Aorta (tissue), 5 donors: ENCODE results near the gene ACTN1. TPM values are rescaled to one million over a fixed set of nuclear protein-coding genes. Genes with fewer than 3 reads are reported as not detected.

Experiments used
- ATAC-seq: fragments of 200-7000 bp; cut with Tn5 transposase; one replicate; pipeline ENCODE4 v1.9.1; 2022; ENCODE audit warnings: moderate library complexity; ENCODE audit not compliant: low FRiP score
- DNase-seq, 2 donors: peaks; one replicate each; pipeline ENCODE4 v3.0.0-alpha.2; 2020
- H3K27ac ChIP-seq, 2 donors: one replicate each; pipeline ENCODE4 v1.5.1; 2013; ENCODE audit warnings: low read length in 2 of 2, mild to moderate bottlenecking in 2 of 2, moderate library complexity in 2 of 2, control low read depth in 1 of 2, inconsistent platforms in 1 of 2, low read depth in 1 of 2
- H3K27me3 ChIP-seq, 2 donors: one replicate each; pipeline ENCODE4 v1.6.1; 2013; ENCODE audit warnings: control low read depth in 1 of 2, low read length in 1 of 2, mild to moderate bottlenecking in 1 of 2, moderate library complexity in 1 of 2; ENCODE audit not compliant: insufficient read depth in 2 of 2, control insufficient read depth in 1 of 2
- H3K36me3 ChIP-seq, 2 donors: one replicate each; pipeline ENCODE4 v1.6.1; 2013; ENCODE audit warnings: control low read depth in 1 of 2, low read length in 1 of 2, mild to moderate bottlenecking in 1 of 2; ENCODE audit not compliant: insufficient read depth in 2 of 2, control insufficient read depth in 1 of 2
- H3K4me1 ChIP-seq, 2 donors: one replicate each; pipeline ENCODE4 v1.6.1; 2013; ENCODE audit warnings: low read length in 2 of 2, control low read depth in 1 of 2, mild to moderate bottlenecking in 1 of 2, moderate library complexity in 1 of 2; ENCODE audit not compliant: insufficient read depth in 2 of 2, control insufficient read depth in 1 of 2
- H3K4me3 ChIP-seq, 2 donors: one replicate each; pipeline ENCODE4 v1.5.1; 2013; ENCODE audit warnings: low read length in 2 of 2, control low read depth in 1 of 2, mild to moderate bottlenecking in 1 of 2
- H3K9me3 ChIP-seq: one replicate; pipeline ENCODE4 v1.6.1; 2013; ENCODE audit warnings: mild to moderate bottlenecking, low read length; ENCODE audit not compliant: control insufficient read depth
- WGBS, 2 donors: extraction: QIAGEN DNeasy Blood & Tissue Kit; methylation state at CpG; one replicate each; pipeline ENCODE4 v1.1.7; 2013; 5-methylcytosine and 5-hydroxymethylcytosine counted together
- intact Hi-C, 2 donors: fragments of 100-400 bp; cut with DNase I; formaldehyde crosslinking; loops; one replicate each; pipeline versions ENCODE4 v1.14.2 to v1.15.0; 2022
- polyA plus RNA-seq, 2 donors: library from polyadenylated mRNA; stranded (reverse); fragments of 200-250 nt; gene quantifications; one replicate each; pipeline ENCODE4 v1.2.3, GENCODE V29; 2013
- total RNA-seq, 2 donors: library from RNA; stranded (reverse); fragmentation: NEBNext Ultra II Directional; extraction: Animal tissue kit (Norgen Biotek cat#: 25700); gene quantifications; one replicate each; pipeline ENCODE4 v1.2.1, GENCODE V29; 2021
- donor health status: healthy with polysubstance abuse.
- donor health status: Bipolar disorder and iron deficiency.
- donor health status: DM: no; HTN: no; CAD: no.
- donor health status: DM: no; HTN: no; CAD: no.
- donor health status: DM: yes; HTN: yes; CAD: no.

The ACTN1 gene
- total and polyA plus RNA-seq, 4 donors: 82.0 to 1,590 (median 631) TPM

DNA sequence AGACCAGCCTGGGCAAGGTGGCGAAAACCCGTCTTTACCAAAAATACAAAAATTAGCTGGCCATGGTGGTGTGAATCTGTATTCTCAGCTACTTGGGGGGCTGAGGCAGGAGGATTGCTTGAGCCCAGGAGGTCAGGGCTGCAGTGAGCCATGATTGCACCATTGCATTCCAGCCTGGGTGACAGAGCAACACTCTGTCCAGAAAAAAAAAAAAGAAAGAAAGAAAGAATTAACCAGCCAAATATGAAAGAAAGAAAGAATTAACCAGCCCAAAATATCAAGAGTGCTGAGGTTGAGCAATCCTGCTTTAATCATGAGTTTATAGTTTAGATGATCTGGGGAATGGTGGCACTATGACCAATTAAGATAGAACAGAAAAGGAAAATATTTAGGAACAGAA lies 3.5 kb upstream of the ACTN1 start:
- H3K36me3 ChIP-seq: no peaks in the 10 kb centered on the region
- no peaks in the 10 kb centered on the region for H3K27me3 ChIP-seq
- ATAC-seq (no peak), DNase-seq (no peak)
- no peaks in the 10 kb centered on the region for H3K9me3 ChIP-seq
- peak overlapping the region in 1 of 2 donors; percentile 76 for H3K27ac ChIP-seq
- intact Hi-C loops: loop anchor here (2.0 to 5.0 kb wide), 3 partner anchors 22 to 105 kb away; no protein-coding TSS in a partner anchor
- no peak overlapping the region for H3K4me3 ChIP-seq
- 97 to 98% methylated on average over 2 of the region's 2 CpGs for WGBS, 2 donors
- peaks cover 2 to 8% of the 10 kb centered on the region in 2 donors for H3K4me1 ChIP-seq

DNA sequence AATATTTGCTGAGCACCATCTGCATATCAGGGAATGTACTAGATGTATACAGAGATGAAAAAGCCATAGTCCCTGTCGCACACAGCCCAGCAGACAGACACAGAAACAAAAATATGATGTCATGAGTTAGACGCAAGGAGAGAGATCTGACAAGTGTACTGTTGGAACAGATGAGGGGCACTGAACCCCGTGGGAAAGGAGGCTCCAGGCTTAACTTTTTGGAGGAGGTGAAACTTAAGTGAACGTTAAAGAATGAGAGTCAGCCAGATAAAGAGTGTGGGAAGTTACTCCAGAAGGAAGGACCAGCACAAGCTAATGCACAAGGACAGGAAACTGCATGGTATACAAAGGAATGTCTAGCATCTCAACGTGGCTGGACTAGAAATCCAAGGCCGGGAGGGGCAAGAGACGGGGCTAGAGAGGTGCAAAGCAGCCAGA lies 2.5 kb upstream of the ACTN1 start:
- DNase-seq: no peak
- no peak for ATAC-seq
- no peaks in the 10 kb centered on the region for H3K36me3 ChIP-seq
- peaks cover 2 to 8% of the 10 kb centered on the region in 2 donors for H3K4me1 ChIP-seq
- H3K9me3 ChIP-seq: no peaks in the 10 kb centered on the region
- H3K27ac ChIP-seq: peak overlapping the region; percentile 22 to 82
- 7 to 11% methylated on average over 7 of the region's 7 CpGs for WGBS, 2 donors
- H3K27me3 ChIP-seq: no peaks in the 10 kb centered on the region
- intact Hi-C loops: loop anchor here in 1 of 2 donors (5.0 kb wide), 1 partner anchor 106 kb away; no protein-coding TSS in a partner anchor
- no peak overlapping the region for H3K4me3 ChIP-seq

DNA sequence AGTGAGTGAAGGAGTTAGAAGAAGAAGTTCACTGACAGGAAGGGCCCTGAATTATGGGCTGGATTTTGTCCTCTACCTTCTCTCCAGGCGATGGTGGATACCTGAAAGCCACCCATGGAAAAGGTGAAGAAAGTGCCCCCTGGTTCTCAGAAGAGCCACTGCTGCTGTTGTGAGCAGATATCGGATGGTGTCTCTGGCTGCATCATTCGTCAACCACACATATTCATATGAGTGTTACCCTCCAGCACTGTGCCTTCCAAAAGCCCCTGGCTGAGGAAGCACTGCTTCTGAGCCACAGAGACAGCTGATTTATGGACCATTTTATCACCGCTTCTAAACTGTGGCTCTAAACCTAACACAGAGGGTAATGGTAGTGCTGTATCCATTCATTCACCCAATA lies 2.0 kb upstream of the ACTN1 start:
- no peaks in the 10 kb centered on the region for H3K27me3 ChIP-seq
- H3K9me3 ChIP-seq: no peaks in the 10 kb centered on the region
- WGBS, 2 donors: 61 to 68% methylated on average over 4 of the region's 4 CpGs
- H3K4me3 ChIP-seq: no peak overlapping the region
- DNase-seq (no peak), ATAC-seq (no peak)
- intact Hi-C loops: loop anchor here in 1 of 2 donors (5.0 kb wide), 1 partner anchor 106 kb away; no protein-coding TSS in a partner anchor
- H3K36me3 ChIP-seq: no peaks in the 10 kb centered on the region
- H3K4me1 ChIP-seq: peaks cover 2 to 8% of the 10 kb centered on the region in 2 donors
- peak overlapping the region; percentile 22 to 82 for H3K27ac ChIP-seq

DNA sequence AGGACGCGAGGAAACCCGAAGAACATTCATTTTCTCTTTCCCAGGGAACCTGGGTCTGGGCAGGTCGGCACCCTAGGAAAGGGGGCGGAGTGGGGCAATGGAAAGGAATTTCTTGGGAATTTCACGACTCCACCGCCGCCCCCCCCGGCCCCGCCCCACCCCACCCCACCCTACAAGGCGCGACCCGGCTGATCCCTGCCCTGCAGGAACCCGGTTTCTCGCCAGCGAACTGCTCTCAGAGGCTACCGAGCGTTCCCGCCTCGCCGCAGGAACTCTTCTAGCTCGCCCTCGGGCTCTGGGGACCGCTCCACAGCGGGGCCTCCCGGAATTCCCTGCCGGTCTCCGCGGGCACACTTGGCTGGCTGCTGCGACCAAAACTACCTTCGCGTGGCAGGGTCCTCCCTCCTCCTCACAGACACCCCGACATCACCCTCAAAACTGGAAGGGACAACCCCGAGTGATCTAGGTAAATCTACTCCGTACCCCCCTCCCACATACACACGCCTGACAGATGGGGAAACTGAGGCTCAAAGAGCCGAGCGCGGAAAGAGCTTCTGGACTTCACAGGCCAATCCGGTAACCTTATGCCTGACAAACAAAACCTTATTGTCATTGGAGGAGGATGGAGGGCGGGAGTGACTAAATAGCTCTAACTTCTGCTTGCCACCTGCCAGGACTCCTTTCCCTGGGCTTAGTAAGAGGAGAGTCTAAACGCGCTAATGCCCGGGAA lies 785 bp upstream of the ACTN1 start:
- peaks cover 2 to 8% of the 10 kb centered on the region in 2 donors for H3K4me1 ChIP-seq
- peak; percentile 45 for ATAC-seq
- no peaks in the 10 kb centered on the region for H3K27me3 ChIP-seq
- 1 to 2% methylated on average over 33 to 44 of the region's 44 CpGs for WGBS, 2 donors
- intact Hi-C loops: loop anchor here (1.0 to 5.0 kb wide), 6 partner anchors 38 to 117 kb away; no protein-coding TSS in a partner anchor
- H3K9me3 ChIP-seq: no peaks in the 10 kb centered on the region
- DNase-seq: peak; percentile 74 to 89
- peak overlapping the region; percentile 95 to 97 for H3K27ac ChIP-seq
- H3K4me3 ChIP-seq: peak overlapping the region; percentile 58 to 86
- H3K36me3 ChIP-seq: no peaks in the 10 kb centered on the region

DNA sequence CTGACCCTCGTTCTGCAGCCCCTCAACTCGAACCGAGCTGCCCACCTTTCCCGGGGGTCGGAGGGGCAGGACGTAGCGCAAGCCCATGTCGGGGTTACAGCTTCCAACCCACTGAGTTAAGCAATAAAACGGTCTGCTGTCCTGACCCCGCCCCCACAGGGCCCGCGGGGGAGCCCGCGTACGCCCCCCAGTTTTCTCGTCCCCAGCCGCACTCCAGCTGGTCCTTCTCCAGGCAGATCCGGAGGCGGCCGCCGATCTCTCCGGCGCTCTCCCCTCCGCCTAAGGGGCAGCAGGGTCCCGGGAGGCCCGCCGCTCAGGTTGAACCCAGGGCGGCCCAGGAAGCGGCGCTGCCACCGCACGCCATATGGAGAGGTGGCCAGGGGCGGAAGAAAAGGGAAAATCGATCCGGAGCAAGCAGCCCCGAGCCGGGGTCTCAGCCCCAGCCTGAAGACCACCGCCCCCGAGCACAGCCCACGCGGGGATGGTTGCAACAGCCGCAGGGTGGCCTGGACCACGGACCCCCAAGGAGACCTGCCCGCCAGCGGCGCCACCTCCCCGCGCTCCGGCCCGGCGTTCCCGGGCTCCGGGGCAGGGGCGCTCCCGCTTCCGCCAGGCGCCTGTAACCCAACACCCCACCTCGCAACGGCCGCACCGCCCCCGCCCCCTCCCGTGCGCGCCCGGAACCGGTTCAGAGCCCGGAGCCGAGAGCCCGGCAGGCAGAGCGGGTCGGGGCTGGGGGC lies 760 bp downstream of the ACTN1 start:
- Histone ChIP-seq H3K4me3 (peak overlapping the region; percentile 76 to 95), H3K36me3 (no peaks in the 10 kb centered on the region), H3K9me3 (no peaks in the 10 kb centered on the region), H3K27me3 (no peaks in the 10 kb centered on the region), H3K27ac (peak overlapping the region; percentile 97 to 99), H3K4me1 (peaks cover 2 to 8% of the 10 kb centered on the region in 2 donors)
- peak; percentile 72 to 88 for DNase-seq
- intact Hi-C loops: loop anchor here (2.0 to 5.0 kb wide), 4 partner anchors 36 to 119 kb away; no protein-coding TSS in a partner anchor
- ATAC-seq: peak; percentile 57
- 0% methylated on average over 50 to 72 of the region's 72 CpGs for WGBS, 2 donors

DNA sequence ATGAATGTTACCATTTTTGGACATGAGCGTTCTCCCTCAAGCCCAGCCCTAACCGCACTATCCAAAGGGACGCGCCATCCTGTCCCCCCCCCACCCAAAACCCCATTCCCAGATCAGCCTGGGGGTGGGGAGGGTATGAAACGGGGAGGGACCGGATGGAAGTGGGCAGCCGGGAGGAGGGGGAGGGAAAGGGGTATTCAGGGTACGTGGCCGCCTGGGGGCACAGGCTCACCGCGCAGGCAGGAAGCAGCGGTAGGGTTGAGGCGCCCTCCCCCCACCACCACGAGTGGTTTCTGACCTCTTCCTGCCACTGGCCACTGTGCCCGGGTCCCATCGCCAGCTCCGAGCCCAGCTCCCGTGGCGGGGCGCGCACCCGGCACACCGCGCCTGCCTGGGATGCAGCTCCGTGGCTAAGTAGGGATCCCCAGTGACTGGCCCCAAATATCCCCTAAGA lies 1.4 kb downstream of the ACTN1 start:
- Histone ChIP-seq H3K27ac (peak overlapping the region; percentile 97 to 99), H3K4me1 (peaks cover 2 to 8% of the 10 kb centered on the region in 2 donors), H3K9me3 (no peaks in the 10 kb centered on the region), H3K36me3 (no peaks in the 10 kb centered on the region), H3K4me3 (peak overlapping the region; percentile 76 to 95), H3K27me3 (no peaks in the 10 kb centered on the region)
- ATAC-seq (peak; percentile 54), DNase-seq (peak; percentile 90 to 94)
- WGBS, 2 donors: 0% methylated on average over 15 to 25 of the region's 25 CpGs
- intact Hi-C loops: loop anchor here (2.0 to 5.0 kb wide), 4 partner anchors 35 to 120 kb away; no protein-coding TSS in a partner anchor

DNA sequence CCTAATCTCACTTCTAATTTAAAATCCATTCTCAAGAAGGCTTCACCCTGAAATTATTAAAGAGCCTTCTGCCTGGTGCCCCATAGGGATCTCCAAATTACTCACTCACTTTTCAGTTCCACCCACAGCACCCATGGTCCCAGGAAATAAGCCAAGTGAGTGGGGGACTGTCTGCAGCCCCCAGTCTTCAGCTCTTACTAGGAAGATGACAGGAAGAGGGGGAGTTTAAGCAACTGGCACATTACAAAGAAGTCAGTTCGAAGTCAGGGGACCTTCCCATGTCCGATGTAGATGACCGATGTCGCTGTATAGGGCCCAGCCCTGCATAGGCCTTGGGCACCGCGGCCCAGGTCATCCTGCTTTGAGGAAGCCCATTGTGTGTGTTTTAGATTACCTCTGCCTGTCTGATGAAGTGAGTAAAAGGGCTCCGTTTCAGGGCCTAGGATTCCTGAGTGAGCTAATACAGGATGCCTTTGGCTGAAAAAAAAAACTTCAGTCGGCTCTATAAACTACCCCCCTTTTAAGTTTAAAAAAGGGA lies 1.9 kb downstream of the ACTN1 start:
- ATAC-seq: peak; percentile 28
- no peaks in the 10 kb centered on the region for H3K9me3 ChIP-seq
- peak overlapping the region; percentile 62 to 95 for H3K4me3 ChIP-seq
- DNase-seq: no peak
- WGBS, 2 donors: 2 to 4% methylated on average over 8 of the region's 8 CpGs
- H3K27ac ChIP-seq: peak overlapping the region; percentile 100
- intact Hi-C loops: loop anchor here in 1 of 2 donors (5.0 kb wide), 2 partner anchors 35 to 120 kb away; no protein-coding TSS in a partner anchor
- no peaks in the 10 kb centered on the region for H3K36me3 ChIP-seq
- H3K27me3 ChIP-seq: no peaks in the 10 kb centered on the region
- H3K4me1 ChIP-seq: peaks cover 2 to 7% of the 10 kb centered on the region in 2 donors
